CD4-positive, alpha-beta T cell treated with Interleukin-17A for 4 hours (primary cell): ENCODE results near the gene RAB8A.

Source experiments
- DNase-seq: peaks from one replicate; pipeline ENCODE4 v3.0.0-alpha.2; 2020; ENCODE audit warnings: mixed read lengths

RAB8A gene

DNA sequence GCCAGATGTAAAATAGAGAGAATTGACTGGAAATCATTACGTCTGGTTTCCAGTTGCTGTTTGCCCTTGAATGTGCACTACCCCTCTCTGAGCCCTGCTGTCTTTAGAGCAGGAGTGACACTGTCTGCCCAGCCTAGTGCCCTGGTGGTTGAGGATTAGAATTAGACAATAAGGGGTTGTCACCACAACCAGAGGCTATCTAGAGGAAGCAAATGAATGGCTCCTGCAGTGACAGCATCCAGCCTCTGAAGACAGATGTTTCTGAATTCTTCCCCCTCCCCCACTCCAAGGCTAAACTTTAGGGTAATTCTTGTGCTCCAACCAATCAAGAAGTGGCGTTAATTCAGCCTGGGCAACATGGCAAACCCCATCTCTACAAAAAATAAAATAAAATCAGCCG lies 2.0 kb downstream of the RAB8A start:
- no peak for DNase-seq

DNA sequence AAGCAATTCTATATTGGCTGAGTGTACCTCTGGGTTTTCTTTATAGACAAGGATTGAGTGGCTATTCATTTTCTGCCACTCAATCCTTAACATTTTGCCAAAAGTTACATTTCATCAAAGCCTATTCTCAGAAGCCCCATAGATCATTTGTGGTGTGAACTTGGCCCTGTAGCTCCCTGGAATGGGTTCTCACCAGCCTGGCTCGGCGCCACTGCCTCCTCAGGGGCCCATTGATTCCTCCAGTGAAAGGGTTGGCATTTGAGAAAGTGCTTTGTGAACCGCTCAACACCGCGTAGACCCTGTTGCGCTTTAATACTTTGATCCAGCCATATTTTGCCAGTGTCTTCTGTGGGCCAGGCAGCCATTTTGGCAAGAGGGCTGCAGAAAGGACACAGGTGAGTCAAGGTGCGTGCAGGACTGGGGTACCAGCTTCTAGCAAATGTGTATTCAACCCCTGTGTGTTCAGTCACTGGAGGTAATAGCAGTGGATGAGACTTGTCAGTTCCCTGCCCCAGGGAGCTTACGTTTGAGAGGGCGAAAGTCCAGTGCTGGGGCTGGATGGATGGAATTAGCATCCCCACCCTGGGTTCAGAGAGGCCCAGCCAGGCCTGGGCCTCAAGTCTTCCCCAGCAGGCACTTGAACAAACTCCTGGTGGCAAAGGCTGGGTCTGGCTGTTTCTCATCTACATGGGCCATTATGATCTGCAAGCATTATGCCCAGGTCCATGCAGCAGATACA lies 3.8 kb downstream of the RAB8A start:
- DNase-seq: no peak

DNA sequence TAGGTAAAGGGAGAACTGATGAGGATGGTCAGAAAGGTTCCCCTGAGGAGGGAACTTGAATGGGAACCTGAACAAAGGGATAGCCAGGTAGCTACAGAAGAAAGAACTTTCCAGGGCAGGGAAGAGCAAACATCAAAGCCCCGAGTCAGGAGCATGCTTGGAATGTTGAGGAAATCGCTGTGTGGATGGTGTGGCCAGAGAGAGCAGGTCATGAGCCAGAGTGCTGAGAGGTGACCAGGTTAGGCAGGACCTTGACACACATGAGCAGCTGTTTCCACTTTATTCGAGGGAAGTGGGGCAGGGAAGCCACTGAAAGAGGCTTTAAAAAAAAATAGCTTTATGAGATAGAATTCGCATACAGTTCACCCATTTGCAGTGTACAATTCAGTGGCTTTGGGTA lies 4.4 kb downstream of the RAB8A start:
- no peak for DNase-seq

DNA sequence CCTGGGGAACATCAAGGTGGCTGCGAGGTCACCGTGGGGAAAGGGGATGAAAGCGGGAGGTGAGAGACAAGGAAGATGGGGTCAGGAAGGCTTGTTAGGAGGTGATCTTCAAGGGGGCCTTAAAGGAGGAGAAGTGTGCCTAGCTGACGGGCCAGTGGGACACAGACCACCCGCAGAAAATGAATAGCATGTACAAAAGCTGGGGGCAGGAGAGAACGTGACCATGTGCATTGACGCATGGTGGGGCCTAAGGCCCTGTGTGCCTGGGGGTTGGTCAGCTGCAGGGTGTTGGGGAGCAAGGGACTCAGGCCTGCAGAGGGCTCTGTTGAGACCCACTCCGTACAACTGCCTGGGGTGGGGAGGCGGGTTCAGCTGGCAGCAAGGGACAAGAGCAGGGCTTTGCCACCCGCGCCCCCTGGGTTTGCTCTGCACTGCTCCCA lies 5.9 kb downstream of the RAB8A start:
- DNase-seq: no peak

DNA sequence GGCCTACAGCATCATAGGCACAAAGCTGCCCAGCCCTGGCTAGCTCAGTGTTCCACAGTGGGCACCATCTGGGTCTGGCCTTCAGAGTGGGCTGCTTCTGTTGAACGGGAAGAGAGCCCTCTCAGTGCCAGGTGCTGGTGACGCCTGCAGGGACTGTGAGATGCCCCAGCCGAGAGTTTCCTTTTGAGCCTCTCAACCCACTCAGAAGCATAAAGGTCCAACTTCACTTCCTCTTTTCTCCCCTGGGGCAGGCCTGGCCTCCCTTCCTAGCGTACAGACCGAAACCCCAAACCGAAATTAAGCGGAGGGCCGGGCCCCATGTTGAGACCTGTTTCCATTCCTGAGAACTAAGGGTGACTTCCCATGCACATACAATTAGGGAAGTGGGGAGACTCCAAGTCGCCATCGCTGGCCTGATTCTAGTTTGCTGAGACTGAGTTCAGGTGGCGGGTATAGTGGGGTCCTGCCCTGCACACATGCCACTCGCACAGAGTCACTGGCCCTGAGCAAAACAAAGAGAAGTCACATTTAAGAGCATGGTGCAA lies 6.9 kb downstream of the RAB8A start:
- no peak for DNase-seq

DNA sequence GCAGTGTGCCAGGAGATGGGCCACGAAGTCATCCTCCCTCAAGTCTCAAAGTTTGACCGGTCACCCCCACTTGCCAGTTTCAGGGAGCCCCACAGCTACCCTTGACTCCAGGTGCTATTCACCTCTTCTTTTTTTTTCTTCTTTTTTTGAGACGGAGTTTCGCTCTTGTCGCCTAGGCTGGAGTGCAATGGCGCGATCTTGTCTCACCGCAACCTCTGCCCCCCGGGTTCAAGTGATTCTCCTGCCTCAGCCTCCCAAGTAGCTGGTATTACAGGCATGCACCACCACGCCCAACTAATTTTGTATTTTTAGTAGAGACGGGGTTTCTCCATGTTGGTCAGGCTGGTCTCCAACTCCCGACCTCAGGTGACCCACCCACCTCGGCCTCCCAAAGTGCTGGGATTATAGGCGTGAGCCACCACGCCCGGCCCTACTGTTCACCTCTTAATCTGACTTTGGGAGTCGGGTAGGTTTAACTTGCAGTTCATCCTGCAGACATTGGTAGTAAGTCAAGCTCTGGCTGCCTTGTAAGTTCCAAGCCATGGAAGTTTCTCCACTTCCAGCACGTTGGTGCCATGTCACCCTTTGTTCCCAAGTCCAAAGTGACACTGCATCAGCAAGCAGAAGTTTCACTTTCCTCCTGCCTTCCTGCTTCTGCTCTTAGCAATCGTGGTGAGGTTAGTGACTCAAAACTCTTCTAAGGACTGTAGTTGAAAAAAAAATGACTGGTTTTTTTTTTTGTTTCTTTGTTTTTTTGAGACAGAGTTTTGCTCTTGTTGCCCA lies 7.6 kb downstream of the RAB8A start:
- peak; percentile 20 for DNase-seq

DNA sequence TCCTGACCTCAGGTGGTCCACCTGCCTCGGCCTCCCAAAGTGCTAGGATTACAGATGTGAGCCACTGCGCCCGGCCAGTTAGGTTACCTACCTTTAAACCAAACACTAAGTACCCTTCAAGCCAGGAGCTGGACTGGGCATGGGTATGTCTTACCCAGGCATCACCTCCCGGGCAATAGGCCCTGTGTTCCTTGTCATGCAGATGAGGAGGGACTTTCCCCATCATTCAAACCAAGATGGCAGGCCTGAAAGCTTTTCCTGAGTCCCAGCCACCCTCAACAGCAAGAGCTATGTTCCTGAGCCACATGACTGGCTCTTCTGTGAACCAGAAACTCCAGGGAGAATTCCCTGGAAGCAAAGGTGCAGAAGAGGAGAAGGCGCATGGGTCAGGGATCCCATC lies 9.5 kb downstream of the RAB8A start:
- no peak for DNase-seq

DNA sequence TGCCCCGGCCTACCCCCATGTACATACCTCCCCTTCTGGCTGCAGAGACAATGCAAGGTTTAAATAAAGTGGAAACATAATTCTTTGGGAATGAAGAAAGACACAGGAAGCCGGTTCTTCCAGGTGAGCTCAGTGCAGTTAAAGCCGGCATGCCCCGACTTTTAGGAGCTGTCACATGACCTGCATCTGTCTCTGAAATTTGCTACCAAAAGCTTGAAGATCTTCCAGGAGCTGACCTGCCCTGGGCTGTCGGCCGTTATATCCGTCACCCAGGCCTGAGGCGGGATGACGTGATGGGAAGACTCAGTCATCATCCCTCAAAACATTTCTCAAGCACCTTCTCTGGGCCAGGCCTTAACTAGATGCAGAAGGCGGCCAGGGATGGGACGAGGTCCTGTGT lies 10.3 kb downstream of the RAB8A start:
- no peak for DNase-seq

DNA sequence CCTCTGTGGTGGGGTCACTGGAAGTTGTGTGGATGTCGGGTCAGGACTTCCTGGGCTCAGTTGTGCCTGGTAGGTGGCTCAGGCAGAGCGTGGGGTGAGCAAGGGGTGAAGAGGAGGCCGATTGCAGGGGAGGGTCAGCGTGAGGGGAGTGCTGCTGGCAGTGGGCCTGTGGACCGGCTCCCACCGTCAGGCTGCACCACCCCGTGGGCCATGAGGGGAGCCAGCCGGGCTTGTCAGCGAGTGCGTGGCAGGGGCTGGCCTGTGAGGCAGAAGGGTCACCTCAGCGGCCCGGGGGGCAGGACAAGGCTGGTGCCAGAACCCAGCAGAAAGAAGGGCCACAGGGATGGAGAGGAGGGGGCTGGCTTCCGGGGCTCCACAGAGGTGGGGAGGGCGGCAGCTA lies 13.3 kb downstream of the RAB8A start:
- no peak for DNase-seq

DNA sequence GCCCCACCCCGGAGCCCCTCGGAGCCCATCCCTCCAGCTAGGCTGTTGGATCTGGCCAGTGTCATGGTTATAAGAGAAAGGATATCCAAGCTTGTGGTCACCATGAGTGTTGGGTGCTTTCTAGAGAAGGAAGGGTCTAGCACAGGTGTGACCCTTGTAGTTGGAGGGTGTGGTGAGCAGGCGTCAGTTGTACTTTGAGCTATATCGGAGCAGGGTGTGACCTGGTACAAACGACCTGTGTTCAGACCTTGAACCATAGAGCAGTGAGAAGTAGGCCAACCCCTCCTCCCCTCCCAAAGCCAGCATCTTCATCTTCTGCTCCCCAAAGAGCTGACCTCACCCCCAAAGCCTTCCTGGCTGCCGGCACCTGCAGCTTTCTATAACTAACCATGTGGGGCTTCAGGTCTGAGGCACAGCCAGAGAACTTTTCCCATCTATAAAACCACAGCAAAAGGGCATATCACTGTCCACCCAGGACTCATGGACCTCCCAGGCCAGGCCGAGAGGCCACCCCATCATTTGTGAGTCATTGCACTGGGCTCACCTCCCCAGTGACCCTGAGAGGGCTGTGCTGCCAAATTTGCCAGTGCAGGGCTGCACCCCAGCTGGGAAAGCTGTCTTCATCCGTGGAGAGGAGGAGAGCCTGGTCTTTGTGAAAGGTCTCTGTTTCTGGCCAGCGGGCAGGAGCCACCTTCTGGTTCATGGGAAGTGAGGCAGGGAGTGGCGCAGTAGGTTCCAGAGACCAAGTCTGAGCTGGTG lies 14.2 kb downstream of the RAB8A start:
- DNase-seq: no peak

DNA sequence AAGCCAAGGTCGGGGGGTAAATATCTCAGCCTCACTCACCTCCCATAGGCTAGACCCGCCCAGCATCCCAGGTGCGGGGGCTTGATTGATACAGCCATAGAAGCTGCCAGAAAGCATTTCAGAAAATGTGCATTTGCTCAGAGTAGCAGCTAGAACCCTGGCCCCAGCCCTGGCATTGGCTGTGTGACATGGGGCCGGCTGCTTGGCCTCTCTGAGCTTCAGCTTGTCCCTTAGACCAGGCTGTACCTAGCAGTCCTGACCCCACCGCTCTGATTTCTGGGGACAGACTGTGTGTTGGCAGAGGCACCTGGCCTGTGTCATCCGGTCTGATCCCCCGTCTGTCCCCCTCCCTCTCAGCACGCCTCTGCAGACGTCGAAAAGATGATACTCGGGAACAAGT lies 15.4 kb downstream of the RAB8A start:
- DNase-seq: no peak

DNA sequence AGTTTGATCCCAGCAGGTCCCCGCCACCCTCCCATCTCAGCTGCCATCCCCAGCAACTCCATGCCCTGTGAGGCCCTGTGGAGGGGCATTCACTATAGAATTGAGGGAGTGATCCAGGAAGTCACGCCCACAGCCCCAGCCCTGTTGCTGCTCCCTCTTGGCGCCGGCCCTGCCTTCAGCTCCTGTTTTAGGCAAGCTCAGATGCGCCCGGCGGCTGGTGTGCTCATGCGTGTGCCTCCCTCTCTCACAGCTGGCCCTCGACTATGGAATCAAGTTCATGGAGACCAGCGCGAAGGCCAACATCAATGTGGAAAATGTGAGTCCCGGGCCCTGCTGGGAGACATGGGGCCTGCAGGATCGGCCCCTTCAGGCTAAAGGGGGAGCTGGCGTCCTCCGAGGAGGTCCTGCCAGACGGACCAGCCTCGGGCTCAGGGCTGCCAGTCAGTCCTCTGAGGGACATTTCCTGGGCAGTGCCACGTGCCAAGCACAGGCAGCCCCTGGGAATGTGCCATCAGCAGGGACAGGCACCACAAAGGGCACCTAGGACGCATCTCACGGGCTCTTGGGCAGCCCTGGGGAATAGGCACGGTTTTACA lies 16.2 kb downstream of the RAB8A start:
- no peak for DNase-seq

DNA sequence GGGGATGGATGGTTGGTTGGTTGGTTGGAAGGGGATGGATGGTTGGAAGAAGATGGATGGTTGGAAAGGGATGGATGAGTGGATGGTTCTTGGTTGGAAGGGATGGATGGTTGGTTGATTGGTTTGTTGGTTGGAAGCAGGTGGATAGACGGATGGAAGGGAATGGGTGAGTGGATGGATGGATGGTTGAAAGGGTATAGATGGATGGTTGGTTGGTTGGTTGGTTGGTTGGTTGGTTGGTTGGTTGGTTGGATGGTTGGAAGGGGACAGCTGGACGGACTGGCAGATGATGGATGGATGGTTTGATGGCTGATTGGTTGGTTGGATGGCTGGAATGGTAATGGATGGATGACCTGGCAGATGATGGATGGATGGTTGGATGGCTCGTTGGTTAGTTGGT lies 20.0 kb downstream of the RAB8A start:
- no peak for DNase-seq

DNA sequence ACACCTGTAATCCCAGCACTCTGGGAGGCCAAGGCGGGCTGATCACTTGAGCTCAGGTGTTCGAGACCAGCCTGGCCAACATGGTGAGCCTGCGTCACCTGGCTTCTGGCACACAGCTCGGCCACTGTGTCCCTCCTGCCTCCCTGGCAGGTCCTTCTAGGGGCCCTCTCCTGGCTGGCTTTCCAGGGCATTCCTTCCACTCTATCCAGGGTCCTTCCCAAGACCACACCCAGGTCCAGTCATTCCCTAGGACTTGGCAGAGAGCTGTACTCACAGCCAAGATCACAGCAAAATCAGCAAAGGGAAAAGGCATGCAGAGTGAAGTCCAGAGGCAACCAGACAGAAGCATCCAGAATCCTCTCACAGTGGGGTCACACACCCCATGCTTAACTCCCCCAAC lies 22.1 kb downstream of the RAB8A start:
- no peak for DNase-seq

DNA sequence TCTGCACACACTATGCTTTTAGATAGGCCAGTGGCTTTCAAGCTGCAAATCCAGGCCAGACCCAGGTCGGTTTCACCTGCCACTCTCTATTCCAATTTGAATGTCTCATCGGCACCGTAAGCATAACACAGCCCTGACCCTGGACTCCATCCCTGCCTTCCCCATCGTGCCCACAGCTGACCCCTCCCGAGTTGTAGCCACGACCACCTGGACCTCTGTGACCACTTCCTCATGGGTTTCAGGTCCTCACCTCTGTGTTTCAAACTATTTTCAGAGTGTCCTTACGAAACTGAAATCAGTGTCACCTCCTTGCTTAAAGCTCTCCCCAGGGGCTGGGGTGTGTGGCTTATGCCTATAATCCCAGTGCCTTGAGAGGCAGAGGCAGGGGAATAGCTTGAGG lies 22.8 kb downstream of the RAB8A start:
- no peak for DNase-seq

DNA sequence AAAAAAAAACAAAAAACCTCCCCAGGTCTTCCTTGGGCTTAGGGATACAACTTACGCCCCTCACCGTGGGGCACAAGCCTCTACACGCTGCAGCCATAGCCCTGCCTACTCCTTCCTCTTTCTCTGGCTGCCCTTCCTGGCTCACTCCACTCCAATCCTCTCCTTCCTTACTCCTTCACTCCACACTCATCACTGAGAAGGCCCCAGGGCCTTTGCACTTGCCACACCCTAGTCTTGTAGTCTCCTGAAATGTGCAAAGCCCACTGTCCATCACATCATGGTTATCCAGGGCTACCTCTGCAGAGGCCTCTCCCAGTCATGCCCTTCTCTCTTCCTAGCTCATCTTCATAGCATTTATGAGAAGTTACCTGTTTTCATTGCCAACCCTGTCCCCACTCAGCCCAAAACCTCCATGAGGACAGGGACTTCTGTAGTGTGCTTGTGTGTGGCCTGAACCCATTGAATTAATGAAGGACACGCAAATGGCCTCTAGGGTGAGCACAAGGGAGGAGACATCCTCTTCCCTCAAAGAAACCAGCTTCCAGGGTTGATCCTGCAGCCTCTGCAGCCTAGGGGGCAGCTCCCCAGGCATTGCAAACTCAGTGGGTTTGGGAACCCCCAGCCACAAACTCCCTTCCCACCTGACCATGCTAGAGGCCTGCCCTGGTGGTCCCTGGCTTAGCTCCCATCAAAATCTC lies 23.9 kb downstream of the RAB8A start:
- DNase-seq: no peak

DNA sequence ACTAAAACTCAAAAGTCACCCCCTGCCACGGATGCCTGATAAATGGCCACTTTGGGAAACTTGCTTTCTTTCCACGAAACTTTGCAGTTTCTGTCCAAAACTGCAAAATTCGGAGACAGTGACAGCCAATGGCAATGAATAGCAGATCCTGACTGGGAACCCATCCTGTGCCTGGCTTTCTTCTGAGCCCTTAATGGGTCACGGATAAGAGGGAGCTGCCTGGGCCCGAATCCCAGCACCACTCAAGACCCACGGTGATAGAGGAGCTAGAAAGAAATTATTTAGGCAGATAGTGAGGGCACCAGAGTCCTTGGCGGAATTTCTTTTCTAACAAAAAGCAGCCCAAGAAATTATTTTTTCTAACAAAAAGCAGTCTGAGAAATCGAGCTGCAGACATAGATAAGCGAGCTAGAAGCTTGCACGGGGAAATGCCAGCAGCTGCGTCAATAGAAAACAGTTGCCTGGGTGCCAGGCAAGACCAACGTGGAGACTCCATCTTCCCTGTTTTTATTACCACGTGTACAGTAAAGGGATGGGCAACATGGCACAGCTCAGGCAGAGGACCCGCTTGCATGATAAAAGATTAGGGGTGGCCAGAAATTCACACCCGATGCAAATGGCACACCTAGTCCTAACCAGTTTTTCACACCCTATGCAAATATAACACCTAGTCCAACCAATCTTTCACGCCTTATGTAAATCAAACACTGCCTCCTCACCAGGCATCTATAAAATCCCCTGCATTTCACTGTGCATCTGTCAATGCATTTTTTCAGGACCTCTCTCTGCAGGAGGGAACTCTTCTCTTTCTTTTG lies 24.7 kb downstream of the RAB8A start:
- DNase-seq: no peak

DNA sequence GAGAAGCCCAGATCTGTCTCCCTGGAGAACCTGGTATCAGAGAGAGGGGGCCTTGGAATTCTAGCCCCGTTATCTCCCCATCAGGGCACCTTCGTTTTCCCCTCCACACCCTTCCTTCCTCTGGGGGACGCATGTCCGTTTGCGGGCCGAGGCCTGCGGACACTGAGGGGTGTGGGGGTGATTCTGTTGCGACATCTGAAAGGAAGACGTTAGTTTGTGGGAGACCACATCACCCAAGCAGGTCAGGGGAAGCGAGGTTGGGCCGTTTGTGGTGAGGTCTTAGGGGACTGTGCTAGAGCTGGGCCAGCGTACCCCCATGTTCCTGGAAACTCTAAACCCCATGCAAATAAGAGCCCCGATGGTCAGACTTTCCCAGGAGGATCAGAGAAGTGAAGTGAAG lies 28.1 kb downstream of the RAB8A start:
- DNase-seq: no peak

DNA sequence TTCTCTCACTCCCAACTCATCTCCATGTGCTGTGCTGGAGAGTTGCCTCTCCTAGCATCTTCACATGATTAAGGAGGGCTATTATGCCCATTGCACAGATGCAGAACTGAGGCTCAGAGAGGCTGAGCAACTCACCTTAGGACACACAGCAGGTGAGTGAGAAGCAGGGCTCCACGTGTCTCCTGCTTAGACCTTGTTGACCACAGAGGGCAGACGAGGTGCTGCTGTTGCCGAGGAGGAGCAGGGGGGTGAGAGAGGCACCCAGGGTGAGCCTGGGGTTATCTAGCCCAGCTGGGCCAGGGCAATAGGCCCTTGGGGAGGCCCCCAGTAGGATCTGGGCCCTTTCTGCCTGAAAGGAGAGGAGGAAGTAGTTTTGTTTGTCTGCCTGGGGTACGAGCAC lies 29.4 kb downstream of the RAB8A start:
- no peak for DNase-seq

DNA sequence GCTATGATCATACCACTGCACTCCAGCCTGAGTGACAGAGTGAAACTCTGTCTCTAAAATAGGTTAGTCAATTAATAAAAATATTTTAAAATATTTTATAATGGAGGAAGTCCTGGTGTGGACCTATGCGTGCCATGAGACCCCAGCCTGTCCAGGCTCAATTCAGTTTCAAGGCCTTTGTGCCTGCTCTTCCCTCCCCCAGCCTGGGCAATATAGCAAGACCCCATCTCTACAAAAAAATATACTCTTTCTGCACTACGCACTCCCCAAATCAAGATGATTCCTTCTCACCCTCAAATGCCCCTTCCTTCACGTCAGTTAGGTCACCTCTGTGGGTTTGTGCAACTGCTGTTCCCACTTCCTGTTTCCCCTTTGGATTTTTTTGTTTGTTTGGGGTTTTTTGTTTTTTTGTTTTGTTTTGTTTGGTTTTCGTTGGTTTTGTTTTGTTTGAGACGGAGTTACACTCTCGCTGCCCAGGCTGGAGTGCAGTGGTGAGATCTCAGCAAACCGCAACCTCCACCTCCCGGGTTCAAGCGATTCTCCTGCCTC lies 30.4 kb downstream of the RAB8A start:
- no peak for DNase-seq
